Type B pancreatic cell (in vitro differentiated cells): ENCODE measurements around the gene SYTL3. TPM values are rescaled to one million over a fixed set of nuclear protein-coding genes. Genes with fewer than 3 reads are reported as not detected.

Experiments used
- DNase-seq: peaks from one replicate; pipeline ENCODE4 v3.0.0; 2021; ENCODE audit warnings: mixed read lengths; ENCODE audit not compliant: unreplicated experiment; ENCODE audit errors: extremely low spot score
- H3K27ac Mint-ChIP-seq: 2 replicates; pipeline ENCODE4 v1.8.0; 2021; ENCODE audit warnings: mild to moderate bottlenecking, mixed read lengths
- H3K27me3 Mint-ChIP-seq: 2 replicates; pipeline ENCODE4 v1.8.0; 2021; ENCODE audit warnings: mixed read lengths
- H3K36me3 Mint-ChIP-seq: 2 replicates; pipeline ENCODE4 v1.8.0; 2021; ENCODE audit warnings: mixed read lengths
- H3K4me1 Mint-ChIP-seq: one replicate; pipeline ENCODE4 v1.8.0; 2021; ENCODE audit warnings: mixed read lengths; ENCODE audit not compliant: unreplicated experiment
- H3K4me3 Mint-ChIP-seq: 2 replicates; pipeline ENCODE4 v1.8.0; 2021; ENCODE audit warnings: mild to moderate bottlenecking, mixed read lengths
- H3K9me3 Mint-ChIP-seq: 2 replicates; pipeline ENCODE4 v1.8.0; 2021; ENCODE audit warnings: mixed read lengths
- total RNA-seq: library from RNA; stranded (reverse); gene quantifications from 2 replicates; pipeline ENCODE4 v1.2.1, GENCODE V29; 2021; ENCODE audit warnings: low replicate concordance
- TF ChIP-seq, protein P1 (sequence below): fragments of 200-600 bp; sonication (generic); conservative IDR thresholded peaks from 2 replicates; pipeline ENCODE4 v1.5.0; 2021; ENCODE audit warnings: antibody characterized with exemption, mild to moderate bottlenecking

SYTL3 gene
- total RNA-seq, 1 donor from 2014 or later: 2.2 TPM

DNA sequence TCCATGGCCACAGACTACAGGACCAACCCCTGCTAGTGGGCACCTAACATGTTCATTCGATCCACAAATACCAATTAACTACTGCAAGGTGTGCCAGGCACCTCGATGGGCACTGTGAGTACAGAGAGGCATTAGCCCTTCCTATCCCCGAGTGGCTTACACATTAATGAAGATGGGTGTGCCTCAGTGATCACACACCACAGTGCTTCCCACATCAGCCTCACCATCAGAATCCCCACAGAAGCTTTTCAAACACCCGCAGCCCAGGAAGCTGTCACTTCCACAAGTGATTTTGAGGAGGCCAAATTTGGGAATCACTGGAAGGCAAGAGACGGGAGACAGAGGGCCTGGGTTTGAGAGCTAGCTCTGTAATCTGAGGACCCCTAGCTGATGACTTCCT is 145.7 kb downstream of the SYTL3 start:
- H3K27ac Mint-ChIP-seq: peak overlapping the region; percentile 88
- no peaks in the 10 kb centered on the region for H3K27me3 Mint-ChIP-seq

DNA sequence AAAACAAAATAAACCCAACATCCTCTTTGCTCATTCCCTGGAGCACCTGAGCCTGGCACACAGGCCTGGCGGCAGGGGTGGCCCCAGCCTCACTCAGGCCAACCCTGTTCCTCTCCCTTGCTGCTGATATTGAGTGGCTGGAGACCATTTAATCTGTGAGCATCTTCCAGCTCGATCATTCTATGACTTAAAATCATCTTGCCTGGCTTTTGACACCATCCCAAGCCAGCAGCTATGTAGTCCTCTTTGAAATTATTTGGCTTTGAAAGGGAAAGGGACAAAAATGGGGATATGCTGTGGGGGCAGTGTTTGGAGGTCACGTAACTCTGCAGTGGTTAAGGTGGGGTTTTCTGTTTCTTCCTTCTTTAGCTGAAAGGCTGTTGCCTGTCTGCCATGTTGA is 146.5 kb downstream of the SYTL3 start:
- Mint-ChIP-seq H3K27me3 (no peaks in the 10 kb centered on the region), H3K4me3 (peak overlapping the region; percentile 21), H3K27ac (peak overlapping the region; percentile 88), H3K4me1 (peaks cover 41% of the 10 kb centered on the region), H3K36me3 (peaks cover 7% of the 10 kb centered on the region), H3K9me3 (no peaks in the 10 kb centered on the region)
- TF ChIP-seq, protein P1, sequence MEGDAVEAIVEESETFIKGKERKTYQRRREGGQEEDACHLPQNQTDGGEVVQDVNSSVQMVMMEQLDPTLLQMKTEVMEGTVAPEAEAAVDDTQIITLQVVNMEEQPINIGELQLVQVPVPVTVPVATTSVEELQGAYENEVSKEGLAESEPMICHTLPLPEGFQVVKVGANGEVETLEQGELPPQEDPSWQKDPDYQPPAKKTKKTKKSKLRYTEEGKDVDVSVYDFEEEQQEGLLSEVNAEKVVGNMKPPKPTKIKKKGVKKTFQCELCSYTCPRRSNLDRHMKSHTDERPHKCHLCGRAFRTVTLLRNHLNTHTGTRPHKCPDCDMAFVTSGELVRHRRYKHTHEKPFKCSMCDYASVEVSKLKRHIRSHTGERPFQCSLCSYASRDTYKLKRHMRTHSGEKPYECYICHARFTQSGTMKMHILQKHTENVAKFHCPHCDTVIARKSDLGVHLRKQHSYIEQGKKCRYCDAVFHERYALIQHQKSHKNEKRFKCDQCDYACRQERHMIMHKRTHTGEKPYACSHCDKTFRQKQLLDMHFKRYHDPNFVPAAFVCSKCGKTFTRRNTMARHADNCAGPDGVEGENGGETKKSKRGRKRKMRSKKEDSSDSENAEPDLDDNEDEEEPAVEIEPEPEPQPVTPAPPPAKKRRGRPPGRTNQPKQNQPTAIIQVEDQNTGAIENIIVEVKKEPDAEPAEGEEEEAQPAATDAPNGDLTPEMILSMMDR: no peak
- DNase-seq: no peak

More for the DNA sequence above, 145.7 kb downstream of the SYTL3 start:
- Mint-ChIP-seq H3K4me3 (peak overlapping the region; percentile 65), H3K36me3 (peaks cover 7% of the 10 kb centered on the region), H3K9me3 (no peaks in the 10 kb centered on the region), H3K4me1 (peaks cover 47% of the 10 kb centered on the region)
- DNase-seq: no peak
- TF ChIP-seq, protein P1: no peak

DNA sequence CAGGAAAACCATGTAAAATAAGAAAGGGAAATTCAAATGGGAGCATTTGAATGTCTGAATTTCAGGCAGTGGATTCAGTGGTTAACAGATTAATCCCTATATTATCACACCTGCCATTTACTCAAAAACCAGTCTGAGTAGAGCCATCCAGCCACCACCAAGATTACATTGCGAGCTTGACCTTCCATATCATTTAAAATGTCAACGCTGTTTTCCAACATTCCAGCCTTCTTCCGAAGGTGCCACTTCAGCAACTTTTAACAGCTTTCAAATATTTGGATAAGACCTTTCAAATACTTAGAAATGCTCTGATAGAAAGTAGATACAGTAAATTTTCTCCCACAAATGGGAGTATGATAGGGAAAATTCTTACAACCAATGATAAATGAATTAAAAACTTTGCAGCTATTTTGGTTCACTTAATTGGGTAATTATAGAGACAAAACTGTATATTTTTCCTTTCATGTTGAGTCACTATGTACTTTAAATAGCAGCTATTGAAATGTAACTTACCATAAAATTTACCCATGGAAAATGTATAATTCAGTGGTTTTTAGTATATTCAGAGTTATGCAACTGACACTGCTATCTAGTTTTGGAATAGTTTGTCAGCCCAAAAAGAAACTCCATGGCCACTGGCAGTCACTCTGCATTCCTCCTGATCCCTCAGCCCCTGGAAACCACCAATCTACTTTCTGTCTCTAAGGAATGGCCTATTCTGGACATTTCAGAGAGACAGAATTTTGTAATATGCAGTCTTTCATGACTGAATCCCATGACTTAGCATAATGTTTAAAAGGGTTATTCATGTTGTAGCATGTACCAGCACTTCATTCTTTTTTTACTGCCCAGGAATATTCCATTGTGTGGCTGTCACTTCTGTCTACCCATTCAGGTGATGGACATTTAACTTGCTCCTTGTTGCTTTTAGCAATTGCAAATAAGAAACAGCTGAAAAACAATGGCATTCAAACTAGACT is 147.8 kb downstream of the SYTL3 start:
- peaks cover 47% of the 10 kb centered on the region for H3K4me1 Mint-ChIP-seq
- no peak for DNase-seq
- H3K4me3 Mint-ChIP-seq: peak overlapping the region; percentile 41
- no peaks in the 10 kb centered on the region for H3K27me3 Mint-ChIP-seq
- no peaks in the 10 kb centered on the region for H3K9me3 Mint-ChIP-seq
- peaks cover 12% of the 10 kb centered on the region for H3K36me3 Mint-ChIP-seq
- H3K27ac Mint-ChIP-seq: peak overlapping the region; percentile 88
- TF ChIP-seq, protein P1: no peak

DNA sequence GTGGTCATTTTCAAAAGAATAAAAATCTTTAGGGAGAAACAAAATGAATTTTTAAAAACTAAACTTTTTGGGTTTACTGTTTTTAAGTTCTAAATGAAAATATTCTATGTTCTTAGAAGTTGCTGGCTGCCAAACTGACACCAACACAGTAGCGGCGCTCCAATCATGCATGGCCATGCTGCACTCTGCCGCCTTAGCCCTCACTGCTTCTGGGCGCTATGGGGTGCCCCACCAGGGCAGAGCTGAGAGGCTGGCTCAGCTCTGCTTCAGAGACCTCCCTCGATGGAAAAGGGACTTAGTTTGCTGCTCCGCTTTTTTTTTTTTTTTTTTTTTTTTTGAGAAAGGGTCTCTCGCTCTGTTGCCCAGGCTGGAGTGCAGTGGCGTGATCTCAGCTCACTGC is 148.5 kb downstream of the SYTL3 start:
- no peak for DNase-seq
- H3K9me3 Mint-ChIP-seq: no peaks in the 10 kb centered on the region
- TF ChIP-seq, protein P1: no peak
- peaks cover 12% of the 10 kb centered on the region for H3K36me3 Mint-ChIP-seq
- peaks cover 47% of the 10 kb centered on the region for H3K4me1 Mint-ChIP-seq
- H3K4me3 Mint-ChIP-seq: peak overlapping the region; percentile 41
- peak overlapping the region; percentile 88 for H3K27ac Mint-ChIP-seq
- no peaks in the 10 kb centered on the region for H3K27me3 Mint-ChIP-seq

DNA sequence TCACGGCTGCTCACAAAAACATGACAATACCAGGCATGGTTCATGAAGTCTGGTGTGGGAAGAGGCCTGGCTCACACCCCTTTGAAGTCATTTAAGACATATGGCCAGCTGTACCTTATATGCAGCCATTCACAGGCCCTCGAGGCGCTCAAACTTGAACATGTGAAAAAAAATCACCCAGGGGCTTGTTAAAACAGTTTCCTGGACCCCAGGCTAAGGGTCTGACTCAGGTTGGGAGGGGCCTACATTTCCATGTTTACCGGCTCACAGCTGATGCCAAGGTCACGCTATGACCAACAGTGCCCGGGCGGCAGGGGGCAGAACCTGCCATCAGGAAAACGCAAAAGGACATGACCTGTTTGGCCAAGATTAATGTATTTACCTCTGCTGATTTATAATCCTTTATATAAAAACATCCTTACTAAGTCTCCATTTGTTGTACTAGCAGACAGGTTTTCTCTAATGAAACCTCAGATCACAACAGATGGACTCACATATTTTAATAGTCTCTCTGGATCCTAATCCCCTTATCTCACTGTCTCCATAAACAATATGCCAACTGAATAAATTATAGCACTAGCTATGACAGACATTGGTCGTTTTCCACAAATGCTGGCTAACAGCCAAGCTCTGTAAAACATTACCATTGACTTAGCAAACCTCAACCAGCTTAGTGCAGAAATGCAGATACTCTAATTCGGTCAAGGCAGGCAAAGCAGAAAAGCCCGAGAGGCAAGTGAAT is 149.4 kb downstream of the SYTL3 start:
- H3K36me3 Mint-ChIP-seq: peaks cover 12% of the 10 kb centered on the region
- peak overlapping the region; percentile 60 for H3K4me3 Mint-ChIP-seq
- TF ChIP-seq, protein P1: no peak
- H3K27me3 Mint-ChIP-seq: no peaks in the 10 kb centered on the region
- H3K4me1 Mint-ChIP-seq: peaks cover 55% of the 10 kb centered on the region
- peak overlapping the region; percentile 76 for H3K27ac Mint-ChIP-seq
- DNase-seq: no peak
- no peaks in the 10 kb centered on the region for H3K9me3 Mint-ChIP-seq
